Activated CD4-positive, alpha-beta T cell treated with anti-CD3 and anti-CD28 coated beads, Interleukin-2, Interleukin-6, amounts not matched to agents 100 ng/mL and 50 ng/mL, durations not matched to agents 16 hours and 8 hours (primary cell): ENCODE results near the gene ADGRA1.

Source experiments
- DNase-seq: peaks from one replicate; pipeline ENCODE4 v3.0.0-alpha.2; 2020

The ADGRA1 gene

DNA sequence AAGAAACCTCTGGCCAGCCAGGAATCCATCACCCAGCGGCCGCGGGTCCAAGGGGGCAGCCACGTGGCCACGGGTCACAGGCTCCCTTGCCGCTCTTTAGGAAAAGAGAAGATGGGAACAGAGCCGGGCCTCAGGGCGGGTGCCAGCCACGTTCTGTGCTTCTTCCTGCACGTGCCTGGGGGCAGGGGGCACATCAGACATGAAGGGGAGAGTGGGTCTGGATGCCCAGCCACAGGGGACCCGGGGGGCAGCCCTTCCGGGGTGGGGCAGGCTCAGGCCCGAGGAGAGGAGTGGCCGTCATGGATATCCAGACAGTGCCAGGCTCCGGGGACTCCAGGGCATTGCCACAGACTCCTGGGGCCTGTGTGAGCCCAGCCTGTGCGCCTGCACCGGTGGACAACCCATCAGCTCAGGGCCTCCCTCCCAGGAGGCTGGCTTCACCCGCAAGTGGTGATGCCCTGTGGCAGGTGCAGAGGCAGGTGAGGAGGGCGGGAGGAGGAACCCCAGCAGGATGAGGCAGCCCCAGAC is 31.0 kb upstream of the ADGRA1 start:
- DNase-seq, result no peak

DNA sequence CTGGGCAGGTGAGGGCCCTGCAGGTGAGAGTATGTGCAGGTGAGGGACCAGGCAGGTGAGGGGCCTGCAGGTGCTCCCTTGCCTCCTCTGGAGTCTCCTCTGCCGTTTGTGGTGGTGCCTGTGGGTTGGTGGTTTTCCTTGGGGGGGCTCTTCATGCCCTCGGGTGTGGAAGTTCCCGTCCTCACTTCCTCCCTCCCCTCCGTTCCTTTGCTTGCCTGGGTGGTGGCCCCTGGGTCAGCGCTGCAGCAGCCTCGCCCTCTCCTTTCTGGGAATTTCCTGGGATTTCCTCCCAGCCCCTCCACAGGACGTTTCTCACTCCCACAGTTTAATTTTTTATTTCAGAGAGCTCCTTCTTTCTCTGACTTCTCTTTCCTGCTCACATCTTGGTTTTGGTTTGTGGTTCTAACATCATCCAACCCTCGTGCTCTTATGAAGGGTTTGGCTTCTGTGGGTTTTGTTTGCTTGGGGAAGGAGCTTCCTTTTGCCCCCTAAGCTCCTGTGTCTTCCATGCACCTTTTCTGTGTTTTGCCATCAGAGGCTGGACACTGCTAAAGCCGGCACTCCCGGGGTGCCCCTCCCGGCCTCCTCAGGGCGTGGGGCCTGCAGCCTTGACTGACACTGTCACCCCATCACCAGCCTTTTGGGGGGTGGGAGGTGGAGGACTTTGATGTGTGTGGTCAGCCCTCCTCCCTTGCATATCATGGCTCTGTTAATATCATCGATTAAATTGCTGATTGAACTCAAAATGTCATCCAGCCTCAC is 29.2 kb upstream of the ADGRA1 start:
- no peak for DNase-seq

DNA sequence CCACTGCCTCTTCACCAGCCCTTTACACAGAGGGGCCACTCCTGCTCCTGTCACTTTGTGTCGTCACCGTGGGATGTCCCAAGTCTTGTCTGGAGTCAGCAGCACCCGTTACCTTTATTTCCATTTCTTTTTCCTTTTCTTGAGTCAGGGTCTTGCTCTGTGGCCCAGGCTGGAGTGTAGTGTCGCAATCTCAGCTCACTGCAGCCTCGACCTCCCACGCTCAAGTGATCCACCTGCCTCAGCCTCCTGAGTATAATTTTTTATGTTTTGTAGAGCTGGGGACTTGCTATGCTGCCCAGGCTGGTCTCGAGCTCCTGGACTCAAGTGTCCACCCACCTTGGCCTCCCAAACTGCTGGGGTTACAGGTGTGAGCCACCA is 28.6 kb upstream of the ADGRA1 start:
- no peak for DNase-seq

- DNase-seq, result no peak
Measured at GRCh38 chr10:133059571-133059970, 28.2 kb upstream of the ADGRA1 start.

GRCh38 chr10:133060022-133060421 is 27.7 kb upstream of the ADGRA1 start:
- no peak for DNase-seq

DNA sequence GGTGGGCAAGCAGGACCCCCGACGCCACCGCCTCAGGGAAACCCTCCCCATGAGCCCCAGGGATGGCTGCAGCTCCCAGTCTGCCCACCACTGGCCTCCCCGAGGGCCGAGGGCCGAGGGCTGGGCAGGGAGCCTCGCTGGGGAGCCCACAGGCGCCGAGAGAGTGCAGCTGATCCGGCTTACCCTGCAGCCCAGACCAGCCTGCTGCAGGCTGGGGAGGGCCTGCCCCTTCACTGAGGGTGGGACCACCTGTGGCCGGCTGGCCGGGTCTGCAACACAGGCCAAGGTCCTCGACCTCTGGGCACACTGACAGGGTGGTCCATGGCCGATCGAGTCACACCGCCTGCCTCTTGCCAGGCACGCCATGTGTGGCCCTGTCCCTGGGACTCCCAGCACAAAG is 27.3 kb upstream of the ADGRA1 start:
- DNase-seq, result no peak

- no peak for DNase-seq
Measured at GRCh38 chr10:133060881-133061280, 26.8 kb upstream of the ADGRA1 start.

DNA sequence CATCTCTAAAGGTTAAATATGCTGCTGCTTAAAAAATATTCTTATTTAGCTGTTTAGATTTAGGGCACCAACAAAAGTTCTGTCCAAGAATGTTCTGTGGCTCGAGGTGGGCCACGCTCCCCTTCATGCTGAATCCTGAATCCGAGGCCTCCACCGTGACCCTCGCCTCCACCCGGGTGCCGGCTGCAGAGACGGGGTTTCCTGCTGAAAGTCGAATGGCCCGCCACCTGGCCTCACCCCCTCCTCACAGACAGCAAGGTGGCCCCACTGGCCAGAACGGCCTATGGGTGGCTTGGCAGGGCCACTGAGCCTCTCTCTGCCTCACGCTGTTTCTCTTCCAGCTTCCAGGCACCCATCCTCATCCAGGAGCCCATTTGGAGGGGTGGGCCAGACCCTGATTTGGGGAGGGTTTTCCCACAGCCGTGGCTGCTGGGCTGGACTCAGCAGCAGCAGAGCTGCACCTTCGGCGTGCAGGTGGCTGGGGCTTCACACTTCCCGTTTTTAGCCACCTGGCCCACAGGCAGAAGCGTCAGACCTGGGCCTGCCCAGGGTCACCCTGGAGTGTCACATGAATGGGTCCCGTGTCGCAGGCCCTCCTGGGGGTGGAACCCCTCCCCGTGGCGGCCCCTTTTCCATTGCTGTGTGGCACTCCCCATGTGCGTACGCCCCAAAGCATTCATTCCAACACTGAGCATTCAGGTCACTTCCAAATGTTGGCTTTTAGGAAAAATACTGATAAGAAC is 26.3 kb upstream of the ADGRA1 start:
- no peak for DNase-seq

- DNase-seq, result no peak
Measured at GRCh38 chr10:133062085-133062484, 25.6 kb upstream of the ADGRA1 start.

- DNase-seq, result no peak
Measured at GRCh38 chr10:133062635-133063034, 25.1 kb upstream of the ADGRA1 start.

GRCh38 chr10:133067149-133068105 is 20.3 kb upstream of the ADGRA1 start:
- DNase-seq, result no peak

DNA sequence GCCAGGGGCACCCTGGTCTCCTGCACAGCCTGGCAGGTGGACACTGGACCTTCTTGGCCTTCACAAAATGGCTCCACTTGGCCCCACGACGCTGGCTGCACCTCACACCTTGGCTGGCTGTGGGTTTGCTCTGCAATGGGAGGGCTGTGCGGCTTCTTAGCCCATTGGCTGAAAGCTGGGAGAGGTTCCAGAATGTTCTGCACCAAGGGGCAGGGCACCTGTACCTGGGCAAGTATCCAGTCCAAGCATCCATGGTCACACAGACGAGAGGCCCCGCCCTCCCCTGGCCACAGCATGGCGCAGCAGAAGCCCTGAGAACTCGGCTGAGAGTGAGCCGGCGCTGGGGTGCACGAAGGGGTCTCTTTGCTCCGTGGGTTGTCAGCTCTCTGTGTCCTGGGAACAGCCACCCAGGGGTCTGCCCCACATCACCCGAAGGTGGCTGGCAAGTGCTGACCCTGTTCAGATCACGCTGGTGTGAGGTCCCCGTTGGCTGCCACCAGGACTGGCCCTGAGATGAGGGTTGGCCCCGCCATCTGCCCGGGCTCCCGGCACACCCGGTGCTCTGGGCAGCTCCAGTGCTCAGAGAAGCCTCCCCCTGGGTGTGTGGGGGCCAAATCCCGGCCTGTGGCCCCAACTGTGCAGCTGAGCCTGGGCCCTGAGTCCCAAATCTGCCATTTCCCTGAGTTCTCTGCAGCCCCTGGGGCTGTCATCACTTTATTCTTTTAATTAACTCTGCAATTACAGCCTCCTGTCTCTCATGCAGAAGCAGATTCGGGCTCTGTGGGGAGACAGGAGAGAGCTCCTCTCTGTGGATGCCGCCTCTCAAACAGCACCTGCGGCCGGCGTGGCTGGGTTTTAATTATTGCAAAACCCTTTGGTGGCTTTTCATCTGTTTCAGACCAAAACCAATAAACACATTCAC is 19.4 kb upstream of the ADGRA1 start:
- DNase-seq, result no peak

GRCh38 chr10:133069033-133069525 is 18.6 kb upstream of the ADGRA1 start:
- DNase-seq, result no peak

DNA sequence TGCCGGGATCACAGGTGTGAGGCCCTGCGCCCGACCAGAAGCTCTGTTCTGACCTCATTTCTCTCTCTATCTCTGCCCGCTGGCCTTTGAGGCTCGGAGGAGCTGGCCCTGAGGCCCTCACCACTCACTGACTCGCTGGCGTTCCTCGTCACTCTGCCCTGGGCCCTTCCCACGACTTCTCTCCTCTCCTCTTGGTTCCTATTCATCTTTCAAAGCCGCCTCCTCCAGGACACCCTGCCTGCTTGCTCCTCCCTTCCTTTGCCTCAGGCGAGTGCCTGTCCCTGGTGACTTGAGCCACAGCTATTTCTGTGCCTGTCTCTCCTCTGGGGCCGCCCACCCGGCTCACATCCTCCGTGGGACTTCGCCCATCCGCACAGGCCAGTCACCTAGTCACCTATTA is 17.3 kb upstream of the ADGRA1 start:
- DNase-seq, result no peak

- DNase-seq, result no peak
Measured at GRCh38 chr10:133070810-133071209, 16.9 kb upstream of the ADGRA1 start.

DNA sequence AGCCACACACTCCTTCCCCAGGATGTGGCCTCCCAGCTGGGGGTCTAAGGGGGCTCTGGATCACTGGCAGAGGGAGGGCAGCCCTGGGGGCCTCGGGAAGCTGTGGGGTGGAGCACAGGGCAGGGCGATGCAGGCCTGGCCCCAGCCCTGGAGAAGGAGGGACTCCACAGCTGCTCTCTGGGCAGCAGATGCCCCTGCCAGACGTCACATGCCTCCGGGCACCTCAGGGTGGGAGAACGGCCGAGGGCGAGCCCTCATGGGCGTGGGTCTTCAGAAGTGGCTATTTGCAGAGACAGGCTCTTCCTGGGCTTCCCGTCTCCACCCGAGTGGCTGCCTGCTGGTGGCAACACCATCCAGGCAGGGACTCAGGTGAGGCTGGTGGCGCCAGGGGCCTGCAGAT is 16.0 kb upstream of the ADGRA1 start:
- DNase-seq, result no peak

DNA sequence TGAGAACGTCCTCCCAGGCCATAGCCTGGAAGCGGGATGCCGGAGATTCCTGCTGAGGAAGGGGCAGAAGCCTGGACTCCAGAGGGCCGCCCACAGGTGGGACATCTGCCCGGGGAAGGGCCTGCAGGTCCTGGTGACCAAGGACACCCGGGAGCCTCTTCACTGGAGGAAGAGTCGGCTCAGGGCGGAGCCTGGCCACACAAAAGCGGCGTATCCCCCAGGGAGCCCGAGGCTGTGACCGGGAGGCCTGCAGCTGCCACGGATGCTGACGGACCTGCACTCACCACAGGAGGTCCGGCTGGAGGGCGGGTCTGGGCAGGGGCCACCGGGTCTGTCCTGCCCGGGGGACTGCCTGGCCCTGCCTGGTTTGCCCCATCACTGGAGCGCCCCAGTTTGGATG is 15.5 kb upstream of the ADGRA1 start:
- DNase-seq, result no peak

DNA sequence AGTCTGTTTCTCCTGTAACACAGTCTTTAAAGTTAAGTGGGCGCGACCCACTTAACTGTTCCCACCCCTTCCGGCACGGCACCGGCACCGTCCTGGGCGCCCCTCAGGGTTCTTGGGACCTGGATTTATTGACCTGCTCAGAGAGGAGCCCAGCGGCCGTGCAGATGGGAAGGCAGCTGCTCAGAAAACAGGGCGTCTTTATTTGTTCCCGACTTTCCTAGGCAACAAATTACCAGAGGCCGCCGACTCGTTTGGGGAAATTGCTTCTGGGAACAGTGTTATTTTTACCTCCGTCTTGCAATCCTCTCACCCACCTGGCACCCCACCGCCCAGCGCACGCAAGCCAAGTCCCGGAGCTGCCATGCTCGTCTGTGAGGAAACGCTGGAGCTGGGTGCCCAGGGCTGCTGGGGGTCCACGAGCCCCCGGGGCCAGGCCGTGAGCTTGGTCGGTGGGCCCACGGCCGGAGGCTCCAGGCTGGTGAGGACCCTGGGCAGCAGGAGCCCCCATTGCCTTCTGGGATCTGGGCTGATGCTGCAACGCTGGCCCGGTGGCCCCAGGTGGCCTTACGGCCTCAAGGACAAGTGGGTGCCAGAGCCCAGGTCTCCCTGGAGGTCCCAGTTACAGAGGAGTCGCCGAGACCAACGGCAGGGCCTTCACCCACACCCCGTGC is 14.9 kb upstream of the ADGRA1 start:
- DNase-seq, result no peak

DNA sequence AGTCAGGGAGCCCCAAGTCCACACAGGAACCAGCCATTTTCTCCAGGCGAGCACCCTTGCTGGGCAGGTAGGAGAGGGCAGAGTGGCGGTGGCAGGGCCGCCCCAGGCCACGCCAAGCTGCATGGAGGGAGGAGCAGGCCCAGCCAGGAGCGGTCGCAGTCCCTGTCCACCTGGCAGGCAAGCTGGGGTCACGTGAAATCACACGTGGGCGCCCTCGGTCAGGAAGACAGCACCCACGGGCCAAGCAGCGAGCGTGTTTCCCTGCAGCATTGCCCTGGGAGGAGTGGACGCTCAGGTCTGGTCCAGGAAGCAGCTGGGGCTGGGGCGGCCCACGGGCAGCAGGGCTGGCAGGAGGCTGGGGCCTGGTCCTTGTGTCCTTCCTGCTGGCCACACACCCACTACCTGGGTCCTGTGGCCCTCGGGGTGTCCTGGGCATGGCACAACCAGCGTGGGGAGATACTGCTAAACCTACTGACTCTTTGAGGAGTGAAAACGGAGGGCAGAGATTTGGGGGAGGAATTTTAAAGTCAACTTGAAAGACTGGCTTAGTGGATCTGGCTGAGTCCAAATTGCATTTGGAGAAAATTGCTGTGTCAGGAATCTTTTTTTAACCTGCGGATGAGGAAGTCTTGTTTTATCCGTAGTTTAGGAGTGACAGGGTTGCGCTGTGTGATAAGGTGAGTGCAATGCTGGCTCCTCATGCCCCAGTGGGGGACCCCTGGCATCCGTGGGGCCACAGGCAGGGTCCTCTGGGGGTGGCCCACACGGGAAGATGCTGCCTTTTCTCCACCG is 12.2 kb upstream of the ADGRA1 start:
- no peak for DNase-seq

DNA sequence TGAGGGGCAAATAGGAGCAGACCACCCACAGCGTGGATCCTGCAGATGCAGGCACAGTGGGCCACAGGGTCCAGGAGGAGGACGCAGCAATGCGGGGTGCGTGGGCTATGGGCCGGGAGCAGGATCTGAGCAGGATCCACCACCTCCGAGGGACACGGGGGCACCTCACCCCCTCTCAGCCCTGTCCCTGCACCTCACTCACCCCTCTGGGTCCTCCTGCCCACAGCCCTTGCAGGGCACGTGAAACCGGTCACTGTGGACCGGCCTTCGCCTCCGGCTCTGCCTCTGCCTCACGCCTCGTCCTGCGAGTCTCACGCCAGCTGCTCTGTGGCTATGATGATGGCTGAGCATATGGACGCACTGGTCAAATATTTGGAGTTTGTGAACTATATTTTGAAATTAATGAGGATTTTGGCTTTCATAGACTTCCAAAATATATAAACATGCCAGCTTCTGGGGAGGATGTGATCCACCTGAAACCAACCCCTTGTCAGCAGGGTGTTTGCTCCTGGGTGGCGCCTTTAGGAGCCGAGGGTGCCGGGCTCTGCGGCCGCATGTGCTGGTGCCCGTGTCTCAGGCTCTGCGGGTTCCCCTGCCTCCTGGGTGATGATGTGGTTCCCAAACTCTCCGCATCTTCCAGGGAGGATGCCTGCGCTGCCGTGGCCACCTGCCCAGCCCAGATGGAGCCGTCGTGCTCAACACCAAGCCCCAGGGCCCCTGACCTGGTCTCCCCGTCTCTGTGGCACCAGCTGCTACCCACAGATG is 11.3 kb upstream of the ADGRA1 start:
- DNase-seq, result no peak
